IPS-15b (cell line): Measurements from ENCODE around the gene IQGAP2.

Source experiments
- H3K27me3 ChIP-seq: one replicate; pipeline ENCODE4 v1.6.1; 2013; ENCODE audit warnings: low read length; ENCODE audit not compliant: control insufficient read depth, insufficient read depth
- H3K36me3 ChIP-seq: one replicate; pipeline ENCODE4 v1.6.1; 2013; ENCODE audit warnings: low read length; ENCODE audit not compliant: control insufficient read depth, insufficient read depth
- H3K4me1 ChIP-seq: one replicate; pipeline ENCODE4 v1.6.1; 2013; ENCODE audit warnings: mild to moderate bottlenecking, low read length; ENCODE audit not compliant: control insufficient read depth, insufficient read depth
- H3K4me3 ChIP-seq: one replicate; pipeline ENCODE4 v1.5.1; 2013; ENCODE audit warnings: low read depth, low read length
- H3K9ac ChIP-seq: one replicate; pipeline ENCODE4 v1.6.1; 2013; ENCODE audit warnings: low read depth, mild to moderate bottlenecking, low read length
- H3K9me3 ChIP-seq: one replicate; pipeline ENCODE4 v1.6.1; 2013; ENCODE audit warnings: mild to moderate bottlenecking, low read length; ENCODE audit not compliant: control insufficient read depth, insufficient read depth

IQGAP2 gene

DNA sequence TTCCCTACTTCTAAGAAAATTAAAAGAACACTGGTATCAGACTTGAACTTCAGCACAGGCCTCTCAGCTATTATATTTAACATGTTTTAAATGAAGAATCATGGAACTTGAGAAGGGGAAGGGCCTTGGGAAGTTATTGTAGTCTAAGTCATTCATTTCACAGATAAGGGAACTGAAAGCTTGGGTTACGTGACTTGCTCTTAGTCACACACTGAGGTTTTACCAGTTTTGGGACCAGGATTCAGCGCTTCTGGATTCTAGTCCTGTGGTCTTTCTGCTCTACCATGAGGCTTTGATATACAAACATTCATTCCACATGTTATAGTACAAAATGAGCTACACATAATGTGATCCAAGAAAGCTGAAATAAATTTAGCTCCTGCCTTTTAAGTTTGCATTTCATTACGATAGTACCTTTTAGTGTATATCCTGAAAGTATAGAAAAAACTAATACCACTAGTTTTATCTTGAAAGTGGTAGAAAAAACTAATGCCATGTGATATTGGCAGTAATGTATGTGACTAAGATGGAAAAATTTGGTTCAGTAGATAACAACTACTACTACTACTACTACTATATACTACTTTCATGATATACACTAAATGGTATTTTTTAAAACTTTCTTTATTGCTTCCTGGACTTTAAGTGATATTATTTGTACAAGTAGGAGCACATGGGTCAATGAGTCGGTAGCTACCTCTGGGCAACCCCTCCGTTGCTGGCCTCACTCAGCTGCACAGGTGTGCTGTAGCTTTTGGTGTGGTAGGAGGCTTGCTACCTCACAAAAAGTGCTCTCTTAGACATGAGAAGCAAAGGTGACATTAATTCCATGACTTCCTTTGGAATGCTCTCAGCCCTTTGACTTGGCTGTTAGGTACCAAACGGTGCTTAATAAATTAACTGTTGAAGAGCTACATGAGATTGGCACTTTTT is 179.4 kb downstream of the IQGAP2 start:
- no peaks in the 10 kb centered on the region for H3K27me3 ChIP-seq
- H3K4me3 ChIP-seq: no peak overlapping the region
- H3K9ac ChIP-seq: no peak overlapping the region
- H3K36me3 ChIP-seq: no peaks in the 10 kb centered on the region
- peaks cover 8% of the 10 kb centered on the region for H3K4me1 ChIP-seq
- H3K9me3 ChIP-seq: no peaks in the 10 kb centered on the region

DNA sequence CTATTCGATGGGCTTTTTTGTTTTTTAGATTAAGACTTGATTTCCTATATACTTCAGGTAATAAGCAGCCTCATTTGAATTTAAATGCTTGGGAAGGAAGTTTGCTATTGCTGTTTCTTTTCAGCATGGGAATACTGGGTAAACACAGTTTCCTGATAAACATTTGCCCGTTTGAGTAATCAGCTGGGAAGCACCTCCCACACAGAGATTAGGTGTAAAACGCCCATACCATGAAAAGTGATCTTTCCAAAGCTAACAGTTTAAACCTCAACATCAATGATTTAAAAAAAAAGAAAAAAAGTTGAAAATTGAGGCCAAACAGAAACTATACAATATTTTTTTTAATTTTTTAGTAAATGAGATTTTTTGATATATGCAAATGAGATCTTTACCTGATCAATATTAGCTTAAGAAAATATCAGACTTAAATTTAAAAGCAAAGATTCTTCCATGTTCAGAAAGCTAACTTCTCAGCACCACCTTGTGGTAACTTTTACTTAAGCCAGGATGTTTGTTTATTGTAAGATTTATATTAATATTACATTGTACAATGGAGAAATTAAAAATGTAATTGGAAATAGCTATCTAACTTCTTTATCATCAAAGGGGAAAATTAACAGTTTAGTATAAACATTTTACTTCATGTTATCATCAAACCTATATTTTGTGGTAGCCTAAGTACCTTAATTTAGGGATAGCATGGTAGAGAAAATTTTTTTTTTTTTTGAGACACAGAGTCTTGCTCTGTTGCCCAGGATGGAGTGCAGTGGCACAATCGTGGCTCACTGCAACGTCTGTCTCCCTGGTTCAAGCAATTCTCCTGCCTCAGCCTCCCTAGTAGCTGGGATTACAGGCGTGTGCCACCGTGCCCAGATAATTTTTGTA is 180.3 kb downstream of the IQGAP2 start:
- Histone ChIP-seq H3K9ac (no peak overlapping the region), H3K4me1 (peaks cover 8% of the 10 kb centered on the region), H3K4me3 (no peak overlapping the region), H3K9me3 (no peaks in the 10 kb centered on the region), H3K36me3 (no peaks in the 10 kb centered on the region), H3K27me3 (no peaks in the 10 kb centered on the region)

DNA sequence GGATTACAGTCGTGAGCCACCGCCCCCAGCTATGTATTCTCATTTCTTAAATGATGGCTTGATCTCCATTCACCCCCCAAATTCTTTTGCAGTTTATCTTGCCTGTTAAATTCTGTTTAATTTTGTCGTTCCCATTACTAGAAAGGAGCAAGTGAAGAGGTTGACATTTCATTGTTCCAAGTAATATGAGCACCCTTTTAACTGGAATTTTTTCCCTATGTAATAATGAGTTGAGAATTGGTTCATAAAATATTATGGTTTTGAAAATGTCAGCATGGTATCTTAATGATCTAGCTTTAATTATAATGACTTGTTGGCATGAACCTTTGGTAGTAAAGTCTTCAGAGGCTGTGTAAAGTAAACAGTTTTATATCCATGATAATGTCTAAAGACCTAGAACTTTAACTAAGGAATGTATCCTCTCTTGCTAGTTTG is 182.7 kb downstream of the IQGAP2 start:
- no peaks in the 10 kb centered on the region for H3K36me3 ChIP-seq
- no peaks in the 10 kb centered on the region for H3K27me3 ChIP-seq
- peaks cover 8% of the 10 kb centered on the region for H3K4me1 ChIP-seq
- H3K9me3 ChIP-seq: no peaks in the 10 kb centered on the region
- H3K4me3 ChIP-seq: no peak overlapping the region
- H3K9ac ChIP-seq: no peak overlapping the region

DNA sequence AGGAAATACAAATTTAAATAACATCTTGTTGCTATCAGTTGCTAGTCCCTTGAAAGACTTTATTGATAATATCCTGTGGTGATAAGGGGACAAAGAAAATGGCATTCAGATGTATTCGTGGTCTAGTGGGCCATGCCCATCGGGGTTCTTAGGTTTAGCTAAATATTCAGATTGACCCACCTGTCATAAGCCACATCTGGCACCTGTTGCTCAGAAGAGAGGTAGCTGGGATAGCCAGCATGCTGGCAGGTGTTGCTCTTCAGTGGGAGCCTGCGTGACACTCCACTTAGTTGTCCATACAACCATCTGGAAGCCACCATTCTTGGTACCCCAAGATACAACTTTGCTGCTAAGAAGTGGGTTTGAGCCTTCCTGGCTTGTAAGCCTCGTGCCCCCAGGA is 183.4 kb downstream of the IQGAP2 start:
- Histone ChIP-seq H3K9me3 (no peaks in the 10 kb centered on the region), H3K9ac (no peak overlapping the region), H3K27me3 (no peaks in the 10 kb centered on the region), H3K4me3 (no peak overlapping the region), H3K36me3 (no peaks in the 10 kb centered on the region), H3K4me1 (peaks cover 8% of the 10 kb centered on the region)

DNA sequence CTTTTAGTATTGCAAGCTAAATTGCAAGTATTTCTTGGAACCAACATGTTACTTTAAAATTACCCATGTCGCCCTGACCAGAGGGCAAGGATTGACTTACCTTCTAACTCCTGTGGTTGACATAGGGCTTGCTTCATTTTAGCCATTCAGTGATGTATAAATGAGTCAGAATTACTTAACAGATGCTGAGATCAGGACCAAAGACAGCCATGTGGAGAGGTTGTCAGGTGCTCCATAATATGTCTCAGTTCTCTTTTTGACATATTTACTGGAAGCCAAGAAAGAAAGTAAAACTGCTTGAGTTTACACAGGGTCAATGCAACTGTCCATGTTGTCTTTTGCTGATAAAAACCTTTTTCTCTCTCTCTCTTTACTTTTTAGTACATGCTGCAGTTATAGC is 186.9 kb downstream of the IQGAP2 start:
- H3K4me1 ChIP-seq: no peaks in the 10 kb centered on the region
- H3K9me3 ChIP-seq: no peaks in the 10 kb centered on the region
- no peak overlapping the region for H3K4me3 ChIP-seq
- no peak overlapping the region for H3K9ac ChIP-seq
- no peaks in the 10 kb centered on the region for H3K27me3 ChIP-seq
- no peaks in the 10 kb centered on the region for H3K36me3 ChIP-seq

DNA sequence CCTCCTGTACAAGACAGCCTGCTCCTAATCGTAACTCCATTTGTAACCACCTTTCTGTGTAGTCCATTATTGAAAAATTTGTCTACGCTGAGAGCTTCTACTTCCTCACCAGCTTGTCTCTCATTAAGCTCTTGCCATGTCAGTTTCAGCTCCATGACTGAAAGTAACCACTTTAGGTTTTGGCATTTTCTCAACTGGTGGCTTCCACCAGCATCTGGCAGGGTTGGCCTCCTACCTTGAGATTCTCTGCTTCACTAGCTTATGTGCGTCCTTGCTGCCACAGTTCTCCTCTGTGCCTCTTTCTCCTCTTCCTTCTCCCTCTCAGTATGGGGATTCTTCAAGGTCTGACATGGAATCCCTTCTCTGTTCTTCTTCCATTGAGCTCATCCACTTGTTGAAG is 188.3 kb downstream of the IQGAP2 start:
- Histone ChIP-seq H3K36me3 (no peaks in the 10 kb centered on the region), H3K4me3 (no peak overlapping the region), H3K9ac (no peak overlapping the region), H3K9me3 (no peaks in the 10 kb centered on the region), H3K4me1 (no peaks in the 10 kb centered on the region), H3K27me3 (no peaks in the 10 kb centered on the region)

DNA sequence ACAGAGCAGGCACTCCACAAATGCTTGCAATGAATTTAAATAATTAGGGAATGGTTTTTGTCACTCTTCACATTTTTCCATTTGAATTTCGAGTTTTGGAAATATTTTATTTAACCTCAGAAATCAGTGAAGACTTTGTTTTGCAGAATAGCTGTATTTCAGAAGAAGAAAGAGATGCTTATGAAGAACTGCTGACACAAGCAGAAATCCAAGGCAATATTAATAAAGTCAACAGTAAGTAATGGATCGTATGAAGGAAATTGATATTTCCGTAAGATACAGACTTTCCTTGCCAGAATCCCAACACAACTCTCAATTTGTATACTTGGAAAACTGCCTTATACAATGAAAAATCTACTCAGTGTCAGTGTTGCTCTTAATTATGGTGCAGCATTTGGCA is 189.6 kb downstream of the IQGAP2 start:
- no peaks in the 10 kb centered on the region for H3K9me3 ChIP-seq
- H3K36me3 ChIP-seq: no peaks in the 10 kb centered on the region
- no peaks in the 10 kb centered on the region for H3K27me3 ChIP-seq
- no peaks in the 10 kb centered on the region for H3K4me1 ChIP-seq
- no peak overlapping the region for H3K4me3 ChIP-seq
- no peak overlapping the region for H3K9ac ChIP-seq

DNA sequence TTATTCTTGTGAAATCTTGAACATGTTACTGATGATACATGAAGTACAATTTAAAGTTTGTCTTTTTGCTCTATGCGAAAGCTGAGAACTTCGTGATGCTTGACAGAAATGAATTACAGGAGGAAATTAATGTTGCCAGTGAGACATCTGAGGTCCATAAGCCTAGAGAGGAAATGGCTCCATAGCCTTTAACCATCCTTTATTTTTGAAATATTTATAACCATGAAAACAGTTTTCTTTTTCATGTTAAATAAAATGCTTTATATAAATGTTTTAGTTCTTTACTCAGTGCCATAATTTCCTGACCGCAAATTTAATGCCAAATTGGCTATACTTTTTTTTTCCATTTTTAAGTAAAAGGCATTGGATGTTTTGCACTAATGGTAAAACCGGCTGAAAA is 191.0 kb downstream of the IQGAP2 start:
- H3K36me3 ChIP-seq: no peaks in the 10 kb centered on the region
- H3K9me3 ChIP-seq: no peaks in the 10 kb centered on the region
- H3K27me3 ChIP-seq: no peaks in the 10 kb centered on the region
- H3K4me3 ChIP-seq: no peak overlapping the region
- no peaks in the 10 kb centered on the region for H3K4me1 ChIP-seq
- no peak overlapping the region for H3K9ac ChIP-seq

DNA sequence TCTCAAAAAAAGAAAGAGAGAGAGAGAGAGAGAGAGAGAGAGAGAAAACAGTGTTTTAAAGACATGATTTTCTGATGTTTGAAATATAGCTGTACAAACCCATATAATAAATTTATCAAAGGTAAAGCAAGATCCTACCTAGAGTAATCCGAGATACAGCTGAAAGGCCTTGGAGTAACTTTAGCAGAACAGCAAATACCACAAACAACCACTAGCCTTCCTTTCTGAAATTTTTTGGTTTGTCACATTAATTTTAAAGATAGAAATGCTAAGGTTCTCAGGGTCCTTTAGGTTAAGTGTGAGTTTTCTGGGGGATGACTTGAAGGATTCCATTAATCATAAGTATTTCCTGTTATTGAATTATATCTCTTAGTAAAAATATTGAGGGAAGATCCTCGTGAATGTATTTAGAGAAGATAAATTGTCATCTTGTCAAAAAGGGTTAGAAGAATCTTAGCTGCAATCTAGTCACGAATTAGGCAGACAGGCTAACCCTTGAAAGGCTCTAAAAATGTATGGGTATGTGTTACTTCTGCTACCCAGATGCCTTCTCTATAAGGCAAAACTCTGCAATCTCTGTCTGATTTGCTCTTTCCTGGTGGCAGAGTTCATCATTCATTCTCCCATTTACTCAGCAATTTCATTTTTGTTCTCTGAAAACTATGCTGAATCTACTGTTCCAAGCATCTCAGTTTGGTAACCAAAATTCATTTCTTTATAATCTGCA is 192.8 kb downstream of the IQGAP2 start:
- H3K4me1 ChIP-seq: no peaks in the 10 kb centered on the region
- no peak overlapping the region for H3K9ac ChIP-seq
- no peaks in the 10 kb centered on the region for H3K9me3 ChIP-seq
- H3K36me3 ChIP-seq: no peaks in the 10 kb centered on the region
- H3K4me3 ChIP-seq: no peak overlapping the region
- no peaks in the 10 kb centered on the region for H3K27me3 ChIP-seq

DNA sequence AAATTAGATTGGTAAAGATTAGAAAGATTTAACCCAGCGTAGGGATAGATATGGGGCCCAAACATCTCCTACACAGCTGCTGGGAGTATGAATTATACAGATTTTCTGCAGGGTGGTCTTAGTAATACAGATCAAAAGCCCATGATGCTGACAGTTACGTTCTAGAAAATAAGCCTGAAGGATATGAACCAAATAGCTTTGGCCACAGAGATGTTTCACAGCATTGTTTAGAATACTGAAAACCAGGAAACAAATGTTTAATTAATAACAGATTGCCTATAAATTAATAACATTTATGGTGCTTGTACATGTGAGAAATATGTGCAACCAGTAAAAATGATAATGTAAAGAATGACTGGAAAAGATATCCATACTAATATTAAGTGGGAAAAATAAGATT is 195.4 kb downstream of the IQGAP2 start:
- no peaks in the 10 kb centered on the region for H3K27me3 ChIP-seq
- H3K9me3 ChIP-seq: no peaks in the 10 kb centered on the region
- no peak overlapping the region for H3K4me3 ChIP-seq
- no peaks in the 10 kb centered on the region for H3K4me1 ChIP-seq
- H3K9ac ChIP-seq: no peak overlapping the region
- no peaks in the 10 kb centered on the region for H3K36me3 ChIP-seq

DNA sequence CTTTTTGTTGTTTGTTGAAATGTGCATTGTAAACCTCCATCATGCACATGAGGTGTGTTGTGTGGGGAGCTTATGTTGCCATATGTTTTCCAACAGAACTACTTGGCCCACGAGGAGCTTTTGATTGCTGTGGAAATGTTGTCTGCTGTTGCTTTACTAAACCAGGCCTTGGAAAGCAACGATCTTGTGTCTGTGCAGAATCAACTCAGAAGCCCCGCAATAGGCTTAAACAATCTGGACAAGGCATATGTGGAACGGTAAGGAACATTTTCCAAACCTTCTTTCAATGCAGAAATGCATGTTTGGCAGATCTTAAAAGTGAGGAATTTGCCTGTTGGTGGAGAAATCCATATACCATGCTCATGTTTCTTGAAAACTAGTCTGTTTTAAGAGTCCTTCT is 197.6 kb downstream of the IQGAP2 start:
- Histone ChIP-seq H3K9ac (no peak overlapping the region), H3K27me3 (no peaks in the 10 kb centered on the region), H3K9me3 (no peaks in the 10 kb centered on the region), H3K4me1 (no peaks in the 10 kb centered on the region), H3K4me3 (no peak overlapping the region), H3K36me3 (no peaks in the 10 kb centered on the region)
